Activated CD8-positive, alpha-beta T cell treated with anti-CD3 and anti-CD28 coated beads for 36 hours (primary cell): ENCODE results near the gene ANKRD45. TPM values are rescaled to one million over a fixed set of nuclear protein-coding genes. Genes with fewer than 3 reads are reported as not detected.
"Not testable (repeated sequence)": the region's sequence is repeated elsewhere in the genome, so short reads cannot be mapped to it uniquely, and the experiment has no call there.

Experiments used
- ATAC-seq: fragments of 200-7000 bp; cut with Tn5 transposase; one replicate; pipeline ENCODE4 v1.10.0; 2021; ENCODE audit warnings: mild to moderate bottlenecking, moderate library complexity
- CTCF ChIA-PET: fragments of 350-600 bp; sonication (Branson Sonifier 250); formaldehyde crosslinking; loops from one replicate; lab custom pipeline; 2021; ENCODE audit warnings: antibody characterized with exemption; lab: Charles Lee
- POLR2A ChIA-PET: fragments of 350-600 bp; sonication (Branson Sonifier 250); formaldehyde crosslinking; loops from one replicate; lab custom pipeline; 2021; ENCODE audit warnings: antibody characterized with exemption; lab: Charles Lee
- DNase-seq: peaks from one replicate; pipeline ENCODE4 v3.0.0-alpha.2; 2020
- H3K27ac Mint-ChIP-seq: one replicate; pipeline ENCODE4 v1.8.0; 2021; ENCODE audit warnings: mild to moderate bottlenecking, mixed read lengths
- H3K27me3 Mint-ChIP-seq: one replicate; pipeline ENCODE4 v1.8.0; 2021; ENCODE audit warnings: mixed read lengths
- H3K36me3 Mint-ChIP-seq: one replicate; pipeline ENCODE4 v1.8.0; 2021; ENCODE audit warnings: low read depth, mixed read lengths
- H3K4me1 Mint-ChIP-seq: one replicate; pipeline ENCODE4 v1.8.0; 2021; ENCODE audit warnings: low read depth, mixed read lengths
- H3K4me3 Mint-ChIP-seq: one replicate; pipeline ENCODE4 v1.8.0; 2021; ENCODE audit warnings: mild to moderate bottlenecking, moderate library complexity, mixed read lengths
- H3K9me3 Mint-ChIP-seq: one replicate; pipeline ENCODE4 v1.8.0; 2021; ENCODE audit warnings: mixed read lengths
- intact Hi-C: fragments of 100-400 bp; cut with micrococcal nuclease; formaldehyde crosslinking; loops from one replicate; pipeline ENCODE4 v1.10.0; 2022
- total RNA-seq, 2 experiments: library from RNA; stranded (reverse); gene quantifications; one replicate each; pipeline ENCODE4 v1.2.3, GENCODE V29; 2021
- TF ChIP-seq, protein P1 (sequence below): fragments of 200-600 bp; IDR thresholded peaks from one replicate; pipeline ENCODE4 v1.8.0; 2022; ENCODE audit warnings: antibody characterized with exemption, mild to moderate bottlenecking

The ANKRD45 gene
- total RNA-seq, 2 experiments from 2014 or later: not detected

DNA sequence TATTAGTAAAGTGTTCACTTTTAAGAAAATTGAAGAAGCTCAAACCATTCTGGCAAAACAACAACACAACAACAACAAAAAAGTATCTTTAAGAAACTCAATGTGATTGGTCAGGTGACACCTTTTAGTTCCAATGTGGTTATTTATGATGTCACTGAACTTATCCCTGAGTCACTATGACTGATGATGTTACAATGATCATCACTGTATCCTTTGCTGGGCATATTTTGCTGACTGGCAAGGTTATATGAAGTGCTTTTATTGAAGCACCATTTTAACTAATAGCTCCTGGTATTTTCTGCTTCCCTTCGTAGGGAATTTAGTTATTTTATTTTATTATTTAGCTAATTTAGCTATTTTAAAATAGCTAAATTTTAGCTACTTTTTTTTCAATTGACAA lies 34.5 kb downstream of the ANKRD45 start, which contains the start of gene TEX50:
TEX50 (plus strand) TSS at position 223 of the 400 bp plus-strand sequence. CDS start 184 bp downstream, outside the sequence.
- Mint-ChIP-seq H3K36me3 (no peaks in the 10 kb centered on the region), H3K9me3 (peaks cover 10% of the 10 kb centered on the region), H3K27ac (no peak within 1 kb of the TSS), H3K27me3 (no peaks in the 10 kb centered on the region), H3K4me3 (no peak within 1 kb of the TSS), H3K4me1 (no peaks in the 10 kb centered on the region)
- ChIA-PET POLR2A (no interaction called here), CTCF (interaction anchor here (0.8 kb wide), 1 partner anchor 55 kb away, joined by 3 read pairs; no protein-coding TSS in a partner anchor)
- TF ChIP-seq, protein P1, sequence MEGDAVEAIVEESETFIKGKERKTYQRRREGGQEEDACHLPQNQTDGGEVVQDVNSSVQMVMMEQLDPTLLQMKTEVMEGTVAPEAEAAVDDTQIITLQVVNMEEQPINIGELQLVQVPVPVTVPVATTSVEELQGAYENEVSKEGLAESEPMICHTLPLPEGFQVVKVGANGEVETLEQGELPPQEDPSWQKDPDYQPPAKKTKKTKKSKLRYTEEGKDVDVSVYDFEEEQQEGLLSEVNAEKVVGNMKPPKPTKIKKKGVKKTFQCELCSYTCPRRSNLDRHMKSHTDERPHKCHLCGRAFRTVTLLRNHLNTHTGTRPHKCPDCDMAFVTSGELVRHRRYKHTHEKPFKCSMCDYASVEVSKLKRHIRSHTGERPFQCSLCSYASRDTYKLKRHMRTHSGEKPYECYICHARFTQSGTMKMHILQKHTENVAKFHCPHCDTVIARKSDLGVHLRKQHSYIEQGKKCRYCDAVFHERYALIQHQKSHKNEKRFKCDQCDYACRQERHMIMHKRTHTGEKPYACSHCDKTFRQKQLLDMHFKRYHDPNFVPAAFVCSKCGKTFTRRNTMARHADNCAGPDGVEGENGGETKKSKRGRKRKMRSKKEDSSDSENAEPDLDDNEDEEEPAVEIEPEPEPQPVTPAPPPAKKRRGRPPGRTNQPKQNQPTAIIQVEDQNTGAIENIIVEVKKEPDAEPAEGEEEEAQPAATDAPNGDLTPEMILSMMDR: no peak
- ATAC-seq: no peak
- intact Hi-C loops: no loop called here
- DNase-seq: no peak

DNA sequence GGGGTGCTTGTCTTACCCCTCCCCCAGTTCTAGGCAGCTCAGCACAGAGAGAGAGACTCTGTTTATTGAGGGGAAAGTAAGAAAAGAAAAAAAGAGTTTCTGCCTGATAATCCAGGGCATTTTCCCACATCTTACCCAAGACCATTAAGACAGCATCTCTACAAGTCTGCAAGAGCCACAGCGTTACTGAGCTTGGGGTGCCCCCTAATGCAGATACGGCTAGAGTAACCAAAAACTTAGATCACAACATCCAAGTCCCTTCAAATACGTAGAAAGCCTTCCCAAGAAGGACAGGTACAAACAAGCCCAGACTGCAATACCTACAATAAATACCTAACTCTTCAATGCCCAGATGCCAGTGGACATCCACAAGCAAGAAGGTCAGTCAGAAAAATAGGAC lies 40.8 kb downstream of the ANKRD45 start:
- Mint-ChIP-seq H3K27ac (no peak overlapping the region), H3K4me1 (no peaks in the 10 kb centered on the region), H3K36me3 (no peaks in the 10 kb centered on the region), H3K27me3 (no peaks in the 10 kb centered on the region), H3K4me3 (no peak overlapping the region), H3K9me3 (no peaks in the 10 kb centered on the region)
- TF ChIP-seq, protein P1: no peak
- ChIA-PET POLR2A (no interaction called here), CTCF (no interaction called here)
- ATAC-seq: no peak
- intact Hi-C loops: no loop called here
- DNase-seq: peak; percentile 22

DNA sequence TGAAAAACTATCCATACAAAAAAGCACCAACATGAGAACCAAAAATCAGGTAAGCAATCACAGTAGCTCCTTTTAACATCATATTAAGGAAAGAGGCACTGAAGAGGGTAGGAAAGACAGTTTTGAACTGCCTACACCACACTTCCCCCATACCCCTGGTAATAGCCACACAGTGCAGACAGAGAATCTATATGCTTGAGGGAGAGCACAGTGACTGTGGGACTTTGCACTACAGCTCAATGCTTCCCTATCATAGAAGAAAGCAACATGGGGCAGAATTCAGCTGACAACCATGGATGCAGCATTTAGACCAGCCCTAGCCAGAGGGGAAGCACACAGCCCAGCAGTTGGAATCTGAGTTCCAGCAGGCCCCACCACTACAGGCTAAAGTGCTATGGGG lies 42.4 kb downstream of the ANKRD45 start:
- H3K9me3 Mint-ChIP-seq: peaks cover 2% of the 10 kb centered on the region
- H3K4me1 Mint-ChIP-seq: no peaks in the 10 kb centered on the region
- CTCF ChIA-PET: interaction anchor here (1.7 kb wide), 1 partner anchor 196 kb away, joined by 6 read pairs; no protein-coding TSS in a partner anchor
- intact Hi-C loops: no loop called here
- H3K4me3 Mint-ChIP-seq: no peak overlapping the region
- H3K27me3 Mint-ChIP-seq: no peaks in the 10 kb centered on the region
- no peaks in the 10 kb centered on the region for H3K36me3 Mint-ChIP-seq
- TF ChIP-seq, protein P1: no peak
- POLR2A ChIA-PET: no interaction called here
- ATAC-seq: no peak
- no peak overlapping the region for H3K27ac Mint-ChIP-seq
- DNase-seq: no peak

DNA sequence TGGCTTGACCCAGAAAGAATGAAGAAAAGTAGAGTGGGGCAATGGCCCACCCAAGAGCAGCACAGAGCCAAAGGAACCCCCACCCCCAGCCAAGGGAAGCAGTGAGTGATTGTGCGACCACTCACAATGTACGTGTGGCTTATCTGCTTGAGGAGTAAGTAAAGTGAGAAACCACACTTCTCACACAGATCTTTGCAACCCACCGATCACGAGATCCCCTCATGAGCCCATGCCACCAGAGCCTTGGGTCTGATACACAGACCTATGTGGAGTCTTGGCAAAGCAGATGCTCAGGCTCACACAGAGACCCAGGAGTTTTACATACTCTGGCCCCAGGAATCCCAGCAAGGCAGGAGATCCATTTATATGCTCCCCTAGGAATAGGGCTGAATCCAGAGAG lies 52.8 kb downstream of the ANKRD45 start:
- intact Hi-C loops: no loop called here
- CTCF ChIA-PET: no interaction called here

DNA sequence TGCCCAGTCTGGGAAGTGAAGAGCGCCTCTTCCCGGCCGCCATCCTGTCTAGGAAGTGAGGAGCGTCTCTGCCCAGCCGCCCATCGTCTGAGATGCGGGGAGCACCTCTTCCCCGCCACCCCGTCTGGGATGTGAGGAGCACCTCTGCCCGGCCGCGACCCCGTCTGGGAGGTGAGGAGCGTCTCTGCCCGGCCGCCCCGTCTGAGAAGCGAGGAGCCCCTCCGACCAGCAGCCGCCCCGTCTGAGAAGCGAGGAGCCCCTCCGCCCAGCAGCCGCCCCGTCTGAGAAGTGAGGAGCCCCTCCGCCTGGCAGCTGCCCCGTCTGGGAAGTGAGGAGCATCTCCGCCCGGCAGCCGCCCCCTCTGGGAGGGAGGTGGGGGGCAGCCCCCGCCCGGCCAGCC lies 56.6 kb downstream of the ANKRD45 start:
- H3K36me3 Mint-ChIP-seq, POLR2A ChIA-PET, intact Hi-C loops, H3K27ac Mint-ChIP-seq, H3K4me3 Mint-ChIP-seq, H3K4me1 Mint-ChIP-seq, H3K27me3 Mint-ChIP-seq, CTCF ChIA-PET, H3K9me3 Mint-ChIP-seq, DNase-seq, ATAC-seq: not testable (repeated sequence)

More for the DNA sequence above, 52.8 kb downstream of the ANKRD45 start:
- Mint-ChIP-seq H3K4me3 (no peak overlapping the region), H3K27ac (no peak overlapping the region), H3K4me1 (no peaks in the 10 kb centered on the region), H3K36me3 (peaks cover 6% of the 10 kb centered on the region), H3K27me3 (no peaks in the 10 kb centered on the region), H3K9me3 (peaks cover 15% of the 10 kb centered on the region)
- no peak for ATAC-seq
- DNase-seq: no peak
- POLR2A ChIA-PET: no interaction called here
- TF ChIP-seq, protein P1: no peak
